ENCODE data around the gene TERF2IP.

GRCh38 chr16:75679366-75679765, 31.8 kb downstream of the TERF2IP start:
- no peak for TF ChIP-seq SALL2 (CRISPR knock-in tag; IDR thresholded peaks at IDR 0.05)
- TF ChIP-seq POLR2A (IDR thresholded peaks at IDR 0.05; ENCODE audit: insufficient read depth in 1 of 2, low read depth in 2 of 2, low read length in 2 of 2) = no peak

Measured in HepG2 (cell line).